Endothelial cell of umbilical vein (primary cell): ENCODE results near the gene IL32. TPM values are rescaled to one million over a fixed set of nuclear protein-coding genes. Genes with fewer than 3 reads are reported as not detected.
A peak's percentile ranks its signal among the peaks of the same experiment; 100 is the strongest.

Source experiments
- BruUV-seq: library from RNA; stranded (reverse); fragments of 400-500 nt; replicated peaks from 2 replicates; lab custom pipeline; 2021; lab: Mats Ljungman, UMichigan
- CTCF ChIA-PET: fragments of 300-600, 350-600 bp; sonication (Branson Sonifier 250); formaldehyde crosslinking; loops from one replicate; lab custom pipeline; 2021; ENCODE audit warnings: antibody characterized with exemption, inconsistent platforms; lab: Charles Lee
- POLR2A ChIA-PET: fragments of 300-600, 350-600 bp; sonication (Branson Sonifier 250); formaldehyde crosslinking; loops from one replicate; lab custom pipeline; 2021; ENCODE audit warnings: antibody characterized with exemption, inconsistent platforms; lab: Charles Lee
- DNase-seq: peaks from one replicate; pipeline ENCODE4 v3.0.0-alpha.2; 2011; ENCODE audit warnings: low read depth, low spot score
- FAIRE-seq: peaks from 2 replicates; lab custom pipeline; 2011; peaks lifted over from hg19 to GRCh38; lab: Jason Lieb, UNC
- H2AFZ ChIP-seq: 2 replicates; pipeline ENCODE4 v1.6.0; 2012; ENCODE audit warnings: low read depth, low read length, control low read depth, inconsistent platforms
- H3K27ac ChIP-seq: 2 replicates; pipeline ENCODE4 v1.5.1; 2011; ENCODE audit warnings: low read depth, mild to moderate bottlenecking, control low read depth, low read length, moderate library complexity; ENCODE audit not compliant: insufficient read depth
- H3K27me3 ChIP-seq, 2 experiments: 2 replicates each; pipeline versions ENCODE4 v1.6.0 to v1.6.1; 2011; ENCODE audit warnings: low read length in 2 of 2, mixed read lengths in 1 of 2; ENCODE audit not compliant: control insufficient read depth in 2 of 2, insufficient read depth in 2 of 2
- H3K36me3 ChIP-seq, 2 experiments: 2 replicates in 1 of 2; 3 replicates in 1 of 2; pipeline ENCODE4 v1.5.1; 2011; ENCODE audit warnings: low read length in 2 of 2, mild to moderate bottlenecking in 1 of 2, moderate library complexity in 1 of 2; ENCODE audit not compliant: control insufficient read depth in 2 of 2, insufficient read depth in 2 of 2; ENCODE audit errors: extremely low read depth in 1 of 2
- H3K4me1 ChIP-seq: 3 replicates; pipeline ENCODE4 v1.5.1; 2011; ENCODE audit warnings: mild to moderate bottlenecking, low read length; ENCODE audit not compliant: control insufficient read depth, insufficient read depth; ENCODE audit errors: extremely low read depth
- H3K4me2 ChIP-seq: 2 replicates; pipeline ENCODE4 v1.6.1; 2011; ENCODE audit warnings: low read length, control low read depth, mixed read lengths; ENCODE audit not compliant: insufficient read depth
- H3K4me3 ChIP-seq, 3 experiments: fragments of 200-600 bp in 1 of 3; sonication (generic), shearing (Covaris generic) in 1 of 3; replicated peaks in 1 of 3; 2 replicates each; pipeline ENCODE4 v1.5.1; 2011 to 2016; ENCODE audit warnings: control low read depth in 3 of 3, low read length in 3 of 3, mild to moderate bottlenecking in 2 of 3, inconsistent platforms in 1 of 3, low read depth in 1 of 3, moderate library complexity in 1 of 3; ENCODE audit not compliant: insufficient read depth in 1 of 3
- H3K79me2 ChIP-seq: 2 replicates; pipeline ENCODE4 v1.6.0; 2012; ENCODE audit warnings: low read length, inconsistent platforms; ENCODE audit not compliant: control insufficient read depth, insufficient read depth
- H3K9ac ChIP-seq: replicated peaks from 2 replicates; pipeline ENCODE3; 2011; ENCODE audit warnings: low read length, control low read depth; ENCODE audit not compliant: insufficient read depth; ENCODE audit errors: extremely low read depth
- H3K9me1 ChIP-seq: replicated peaks from 3 replicates; pipeline ENCODE4 v1.6.0; 2011; ENCODE audit warnings: mild to moderate bottlenecking, low read length; ENCODE audit not compliant: control insufficient read depth, insufficient read depth; ENCODE audit errors: extremely low read depth
- H3K9me3 ChIP-seq: replicated peaks from 2 replicates; pipeline ENCODE4 v1.5.1; 2012; ENCODE audit warnings: low read length, inconsistent platforms; ENCODE audit not compliant: control insufficient read depth, insufficient read depth
- H4K20me1 ChIP-seq: replicated peaks from 2 replicates; pipeline ENCODE3; 2011; ENCODE audit warnings: mild to moderate bottlenecking, low read length; ENCODE audit not compliant: control insufficient read depth, insufficient read depth; ENCODE audit errors: extremely low read depth
- CTCF ChIP-seq, 2 donors: IDR thresholded peaks; 1 replicate in 1 of 2; 2 replicates in 1 of 2; pipeline ENCODE4 v1.5.1; 2011; ENCODE audit warnings: low read length in 2 of 2, mild to moderate bottlenecking in 2 of 2, moderate library complexity in 2 of 2, control low read depth in 1 of 2, inconsistent platforms in 1 of 2, low read depth in 1 of 2; ENCODE audit not compliant: insufficient read depth in 1 of 2; ENCODE audit errors: extremely low read depth in 1 of 2
- EZH2 ChIP-seq: IDR thresholded peaks from 2 replicates; pipeline ENCODE4 v1.6.1; 2012; ENCODE audit warnings: borderline replicate concordance, low read depth, mild to moderate bottlenecking, moderate library complexity, low read length, inconsistent platforms; ENCODE audit not compliant: severe bottlenecking
- FOS ChIP-seq: IDR thresholded peaks from 2 replicates; pipeline ENCODE4 v1.6.1; 2011; ENCODE audit warnings: mild to moderate bottlenecking, low read length, moderate library complexity, borderline replicate concordance; ENCODE audit not compliant: insufficient read depth
- GATA2 ChIP-seq: IDR thresholded peaks from 2 replicates; pipeline ENCODE4 v1.7.0; 2011; ENCODE audit warnings: low read depth, mild to moderate bottlenecking, moderate library complexity, mixed read lengths, low read length; ENCODE audit not compliant: insufficient read length, insufficient read depth
- JUN ChIP-seq: IDR thresholded peaks from 2 replicates; pipeline ENCODE4 v1.6.1; 2011; ENCODE audit warnings: borderline replicate concordance, low read depth; ENCODE audit not compliant: insufficient read length, insufficient read depth
- MYC ChIP-seq: IDR thresholded peaks from one replicate; pipeline ENCODE4 v1.6.1; 2011; ENCODE audit warnings: mild to moderate bottlenecking, low read depth, low read length
- POLR2A ChIP-seq: IDR thresholded peaks from 2 replicates; pipeline ENCODE4 v1.6.1; 2012; ENCODE audit warnings: low read depth, mild to moderate bottlenecking, control low read depth, low read length
- POLR2AphosphoS5 ChIP-seq: IDR thresholded peaks from 2 replicates; pipeline ENCODE4 v1.6.1; 2012; ENCODE audit warnings: low read depth, mild to moderate bottlenecking, control low read depth, low read length, moderate library complexity; ENCODE audit not compliant: insufficient read depth
- dilution Hi-C: fragments of 300-500 bp; cut with MboI; formaldehyde crosslinking; loops from one replicate; pipeline ENCODE4 v1.15.0; 2019; ENCODE audit warnings: low sequenced_read_pairs; ENCODE audit not compliant: extremely low pct_ligation_motif_present
- intact Hi-C: fragments of 100-400 bp; cut with micrococcal nuclease; formaldehyde crosslinking; loops from one replicate; pipeline ENCODE4 v1.10.0; 2022
- polyA plus RNA-seq, 4 experiments: library from polyadenylated mRNA; depleted of rRNA in 3 of 4; stranded (reverse) in 3 of 4; unstranded in 1 of 4; fragments of >200 nt; gene quantifications; 2 replicates each; pipeline versions ENCODE4 v1.2.1 to v1.2.3, GENCODE V29; 2011 to 2012; ENCODE audit warnings: missing spikeins in 1 of 4
- total RNA-seq: library from RNA; stranded (reverse); gene quantifications from 2 replicates; pipeline ENCODE4 v1.2.3, GENCODE V29; 2021
- TF ChIP-seq, protein P1 (sequence below): IDR thresholded peaks from 2 replicates; pipeline ENCODE4 v1.6.1; 2011; ENCODE audit not compliant: insufficient read depth, insufficient read length

IL32 gene
- total and polyA plus RNA-seq, 2 donors (not counting 3 experiments of a cell fraction or from before 2014, with no cell fraction given) = 55.7 to 336 TPM

- dilution Hi-C loops = no loop called here
Measured at GRCh38 chr16:3059723-3060242, 5.7 kb upstream of the IL32 start.

GRCh38 chr16:3060339-3061127 is 4.9 kb upstream of the IL32 start:
- dilution Hi-C loops = no loop called here
- DNase-seq = no peak
- Histone ChIP-seq H3K9me1 (no peaks in the 10 kb centered on the region), H4K20me1 (no peaks in the 10 kb centered on the region), H3K4me2 (no peak overlapping the region), H3K27ac (no peak overlapping the region), H3K9me3 (no peaks in the 10 kb centered on the region), H3K4me3 (no peak overlapping the region), H3K9ac (no peak overlapping the region), H3K4me1 (peaks cover 19% of the 10 kb centered on the region), H2AFZ (no peak overlapping the region), H3K27me3 (no peaks in the 10 kb centered on the region), H3K79me2 (no peaks in the 10 kb centered on the region), H3K36me3 (no peaks in the 10 kb centered on the region)
- CTCF ChIA-PET = interaction anchor here (0.9 to 2.6 kb wide), 8 partner anchors 23 to 74 kb away, joined by 3 to 113 read pairs (median 14); partner anchors contain the start of genes ZNF205 and ZNF213
- no TSS peak for BruUV-seq
- TF ChIP-seq GATA2 (no peak), FOS (no peak), POLR2A (no peak), CTCF (IDR thresholded peaks at IDR 0.05; ENCODE audit: extremely low read depth in 1 of 2, insufficient read depth in 1 of 2, low read depth in 1 of 2, low read length in 2 of 2) (no peak), EZH2 (no peak), MYC (no peak), JUN (no peak), POLR2AphosphoS5 (no peak)
- TF ChIP-seq, protein P1, sequence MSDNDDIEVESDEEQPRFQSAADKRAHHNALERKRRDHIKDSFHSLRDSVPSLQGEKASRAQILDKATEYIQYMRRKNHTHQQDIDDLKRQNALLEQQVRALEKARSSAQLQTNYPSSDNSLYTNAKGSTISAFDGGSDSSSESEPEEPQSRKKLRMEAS = no peak
- POLR2A ChIA-PET = interaction anchor here (2.1 kb wide), 1 partner anchor 70 kb away, joined by 5 read pairs; no protein-coding TSS in a partner anchor
- intact Hi-C loops = no loop called here
- FAIRE-seq = no peak

More at GRCh38 chr16:3059723-3060242, 5.7 kb upstream of the IL32 start:
- Histone ChIP-seq H3K27me3 (no peaks in the 10 kb centered on the region), H2AFZ (peak overlapping the region; percentile 48), H3K9me3 (no peaks in the 10 kb centered on the region), H3K79me2 (no peaks in the 10 kb centered on the region), H3K9ac (peak overlapping the region; percentile 42), H3K4me2 (peak overlapping the region; percentile 15), H3K9me1 (no peaks in the 10 kb centered on the region), H4K20me1 (no peaks in the 10 kb centered on the region), H3K4me1 (peaks cover 11% of the 10 kb centered on the region), H3K4me3 (no peak overlapping the region), H3K36me3 (no peaks in the 10 kb centered on the region), H3K27ac (peak overlapping the region; percentile 58)
- CTCF ChIA-PET = interaction anchor here (0.7 to 2.9 kb wide), 31 partner anchors 16 to 112 kb away, joined by 3 to 113 read pairs (median 7); partner anchors contain the start of genes TNFRSF12A, ZNF205, ZNF213 and ZSCAN10
- TF ChIP-seq MYC (no peak), POLR2A (no peak)
- POLR2A ChIA-PET = interaction anchor here (2.1 kb wide), 1 partner anchor 70 kb away, joined by 5 read pairs; no protein-coding TSS in a partner anchor
- no peak for DNase-seq
- no peak for FAIRE-seq
- TSS peak; percentile 54 for BruUV-seq
- intact Hi-C loops = loop anchor here (1.0 to 2.0 kb wide), 7 partner anchors 28 to 70 kb away; no protein-coding TSS in a partner anchor
